ENCODE measurements around the gene ATXN1. TPM values are rescaled to one million over a fixed set of nuclear protein-coding genes. Genes with fewer than 3 reads are reported as not detected.

ATXN1 gene
- total and polyA plus RNA-seq, 2 of the 13 experiments (the other 11 are each of a cell fraction or from before 2014, with no cell fraction given): 20.7 to 39.5 TPM

DNA sequence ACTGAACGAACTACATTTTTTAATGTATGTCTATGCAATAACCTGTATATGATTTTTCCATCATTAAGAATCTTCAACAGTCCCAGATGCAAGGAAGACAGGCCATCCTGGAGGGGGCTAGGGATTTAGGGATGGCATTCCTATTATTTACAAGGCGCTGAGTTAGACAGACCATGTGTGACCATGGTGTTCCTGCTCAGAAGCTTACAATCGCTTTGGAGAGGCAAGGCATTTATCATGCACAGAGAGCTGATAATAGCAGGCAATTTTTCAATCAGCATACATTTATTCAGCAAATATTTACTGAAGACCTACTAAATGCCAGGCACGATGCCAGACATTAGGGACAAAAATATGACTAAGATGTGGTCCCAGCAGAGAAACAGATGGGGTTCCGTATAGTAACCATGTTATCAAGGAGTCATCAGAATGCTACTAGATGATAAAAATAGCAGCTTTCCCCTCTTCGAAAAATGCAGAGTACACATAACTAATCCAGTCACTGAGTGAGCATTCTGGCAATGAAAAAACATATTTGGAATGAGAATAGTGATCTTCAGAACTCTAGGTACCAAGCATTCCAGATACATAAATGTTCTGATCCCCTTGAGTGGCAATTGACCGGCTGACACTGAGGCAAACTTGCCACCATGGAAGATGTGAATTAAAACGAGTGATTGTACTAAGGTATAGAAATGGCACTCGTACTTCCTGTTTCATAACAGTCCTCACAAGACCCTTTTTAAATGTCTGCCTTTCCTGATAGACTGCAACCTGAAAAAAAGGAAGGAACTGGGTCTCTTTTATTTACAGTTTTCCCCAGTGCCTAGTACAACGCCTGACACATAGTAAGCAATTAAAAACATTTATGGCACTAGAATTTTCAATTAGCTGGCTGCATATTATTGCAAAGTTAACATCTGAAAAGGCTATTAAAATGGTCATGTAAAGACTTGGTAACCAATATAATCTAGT, 135.7 kb downstream of the ATXN1 start:
- H3K4me3 ChIP-seq (replicated peaks in 1 of 3; ENCODE audit: insufficient read depth in 1 of 3, low read depth in 2 of 3, low read length in 3 of 3): no peak overlapping the region
- no TSS peak for BruUV-seq (replicated peaks)
- in situ Hi-C loops (cut with HindIII; ENCODE audit: extremely low pct_ligation_motif_present, low pct_unique_long_range_greater_than_20kb): no loop called here
- DNase-seq (ENCODE audit: low spot score) (no peak), ATAC-seq (no peak), FAIRE-seq (no peak)
- no peaks in the 10 kb centered on the region for H4K20me1 ChIP-seq (ENCODE audit: insufficient read depth, low read length)
- no peaks in the 10 kb centered on the region for H3K79me2 ChIP-seq (ENCODE audit: insufficient read depth, low read length)
- ChIA-PET POLR2A (interaction anchor here (1.0 kb wide), 1 partner anchor 86 kb away, joined by 3 read pairs; no protein-coding TSS in a partner anchor), CTCF (ENCODE audit: low intra/inter-chr PET ratio, low total read pairs) (no interaction called here)
- H2AFZ ChIP-seq (ENCODE audit: low read length): no peak overlapping the region
- intact Hi-C loops (cut with micrococcal nuclease; ENCODE audit: unreplicated experiment): no loop called here
- TF ChIP-seq ZNF101 (CRISPR knock-in tag; IDR thresholded peaks at IDR 0.05; ENCODE audit: borderline replicate concordance, low read depth): no peak
- no peak for TF ChIP-seq DRAP1 (CRISPR knock-in tag; IDR thresholded peaks at IDR 0.05)
- TF ChIP-seq RAD21 (CRISPR knock-in tag; IDR thresholded peaks at IDR 0.05): no peak
- no peak for TF ChIP-seq ZNF720 (CRISPR knock-in tag; IDR thresholded peaks at IDR 0.05)
- TF ChIP-seq ZBTB39 (CRISPR knock-in tag; IDR thresholded peaks at IDR 0.05): no peak
- no peak for TF ChIP-seq BRD4 (CRISPR knock-in tag; IDR thresholded peaks at IDR 0.05)
- TF ChIP-seq PREB (CRISPR knock-in tag; IDR thresholded peaks at IDR 0.05): no peak
- TF ChIP-seq CREBL2 (CRISPR knock-in tag; IDR thresholded peaks at IDR 0.05; ENCODE audit: borderline replicate concordance): no peak
- no peak for TF ChIP-seq ZBTB7B (CRISPR knock-in tag; IDR thresholded peaks at IDR 0.05)
- no peak for TF ChIP-seq ZNF260 (CRISPR knock-in tag; IDR thresholded peaks at IDR 0.05; ENCODE audit: borderline replicate concordance, low read depth)
- H3K4me2 ChIP-seq (ENCODE audit: low read depth, low read length): no peak overlapping the region
- H3K9me3 ChIP-seq (ENCODE audit: low read length): no peaks in the 10 kb centered on the region
- 94% methylated on average over 10 of the region's 10 CpGs for WGBS (ENCODE audit: low lambda C conversion rate)
- no peak overlapping the region for H3K27ac ChIP-seq (ENCODE audit: extremely low read length, insufficient read depth, low read length)
- H3K27me3 ChIP-seq (ENCODE audit: control insufficient read depth in 1 of 2, insufficient read depth in 2 of 2, low read length in 2 of 2): no peaks in the 10 kb centered on the region
- H3K9ac ChIP-seq (ENCODE audit: insufficient read depth, low read depth, low read length): no peak overlapping the region
- peaks cover 1 to 4% of the 10 kb centered on the region in 2 experiments; a peak in 2 of 5 replicates for H3K36me3 ChIP-seq (replicated peaks in 1 of 2; ENCODE audit: control insufficient read depth in 1 of 2, insufficient read depth in 2 of 2, low read length in 2 of 2)
- peaks cover 10% of the 10 kb centered on the region; the same call in 1 of the 2 replicates for H3K4me1 ChIP-seq (ENCODE audit: insufficient read depth, low read length)
